HG02623 (cell line): ENCODE data around the gene FAM216B.

ENCODE experiments used
- ATAC-seq: cut with Tn5 transposase; IDR thresholded peaks from one replicate; pipeline ENCODE4 v1.9.1; 2021; ENCODE audit warnings: moderate library complexity; ENCODE audit not compliant: unreplicated experiment

The FAM216B gene

DNA sequence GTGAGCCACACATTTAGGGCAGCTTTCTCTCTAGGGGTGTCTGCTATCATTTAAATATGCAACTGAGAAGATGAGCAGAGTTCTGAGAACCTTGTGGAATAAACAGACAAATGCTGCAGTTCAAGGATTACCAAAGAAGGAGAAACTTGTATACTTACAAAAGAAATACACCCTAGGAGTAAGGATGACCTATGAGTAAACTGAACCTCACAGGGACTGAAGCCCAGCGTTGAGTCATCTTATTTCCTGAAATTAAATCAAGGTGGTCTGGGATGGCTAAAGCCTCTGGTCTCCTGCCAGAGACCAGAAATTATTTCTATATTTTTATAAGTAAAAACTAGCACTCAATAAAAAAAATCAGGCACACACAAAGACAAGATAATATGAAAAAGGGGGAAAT lies 40.1 kb downstream of the FAM216B start:
- no peak for ATAC-seq

DNA sequence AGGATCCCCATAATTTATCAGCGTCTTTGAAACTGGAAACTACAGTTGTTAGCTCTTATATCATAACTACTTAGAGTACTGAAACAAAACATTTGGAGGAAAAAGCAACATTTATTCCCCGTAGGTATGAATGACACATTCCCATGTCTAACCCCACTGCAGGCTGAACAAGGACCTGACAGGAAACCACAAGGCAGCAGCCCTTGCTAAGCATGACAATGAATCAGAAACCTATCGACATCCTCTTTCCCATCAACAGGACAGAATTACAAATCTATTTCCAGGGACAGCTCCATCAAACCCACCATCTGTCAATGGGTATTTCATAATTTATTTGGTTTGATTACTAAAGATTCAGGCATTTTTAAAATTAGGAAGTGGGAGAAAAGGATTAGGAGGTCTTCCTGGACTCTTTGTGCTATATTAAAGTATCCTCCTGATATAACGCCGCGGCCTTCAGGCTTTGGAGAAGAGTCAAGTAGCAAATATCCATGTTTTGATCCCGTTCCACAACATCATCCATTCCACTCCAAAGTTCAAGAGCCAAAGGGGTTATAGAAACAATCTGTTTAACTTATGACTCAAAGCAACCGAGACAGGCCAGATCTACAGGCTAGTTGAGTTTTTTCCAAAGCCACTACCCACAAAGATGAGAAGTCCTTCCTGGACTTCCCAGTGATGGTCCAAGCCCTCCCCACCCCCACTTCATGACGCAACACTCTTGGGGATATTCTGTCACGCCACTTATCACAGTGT lies 51.1 kb downstream of the FAM216B start:
- no peak for ATAC-seq

DNA sequence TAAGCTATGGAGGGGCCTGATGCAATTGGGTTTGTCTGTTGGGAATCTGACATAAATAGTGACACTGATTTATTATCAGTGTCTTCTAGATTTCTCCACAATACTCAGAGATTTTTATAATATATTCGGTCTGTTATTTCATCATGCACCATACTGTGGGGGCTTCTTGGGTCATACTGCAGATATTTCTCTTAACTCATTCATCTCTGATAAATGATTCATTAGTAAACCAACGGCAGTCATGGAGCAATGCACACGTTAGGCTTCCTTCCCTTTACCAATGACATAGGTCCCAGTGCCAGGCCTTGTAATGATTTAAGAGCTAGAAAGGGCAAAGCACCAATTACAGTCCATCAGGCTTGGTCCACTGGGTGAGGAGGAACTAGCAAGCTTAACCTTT lies 53.6 kb downstream of the FAM216B start:
- no peak for ATAC-seq

DNA sequence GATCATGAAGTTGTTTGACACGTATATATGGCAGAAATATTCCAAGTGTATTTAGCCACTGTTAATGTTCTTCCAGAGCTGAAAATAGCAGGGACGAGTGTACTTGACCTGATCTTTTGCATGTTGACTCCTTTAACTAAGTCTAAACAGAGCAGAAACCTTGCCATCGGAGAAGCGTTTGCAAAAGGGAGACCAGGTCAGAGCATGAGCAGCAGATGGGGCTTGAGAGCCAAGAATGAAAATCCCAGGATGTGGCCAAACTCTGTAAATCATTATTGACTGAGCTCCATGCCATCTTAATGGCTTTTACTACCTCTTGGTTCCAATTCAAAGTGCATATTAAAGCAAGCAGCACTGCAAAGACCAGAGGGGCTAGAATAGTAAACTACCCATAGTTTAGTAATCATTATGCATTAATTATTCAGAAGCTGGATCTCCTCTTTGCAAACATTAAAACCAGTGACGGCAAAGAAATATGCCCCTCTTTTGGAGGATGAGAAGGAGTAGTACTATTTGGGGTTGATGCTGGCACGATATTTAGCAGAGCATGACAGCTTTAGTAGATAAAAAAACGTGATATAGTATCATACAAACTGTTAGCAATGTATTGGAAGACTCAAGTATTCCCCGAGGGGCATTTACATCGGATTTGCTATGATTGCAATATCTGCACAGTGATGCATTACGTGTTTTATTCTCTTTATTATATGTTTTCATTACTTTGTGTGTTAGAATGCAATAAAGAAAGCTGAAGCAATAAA lies 55.7 kb downstream of the FAM216B start:
- no peak for ATAC-seq
